CD4-positive, alpha-beta T cell treated with Interleukin-4 for 1 hour (primary cell): Measurements from ENCODE around the gene RBMS2.
"Not testable (repeated sequence)": the region's sequence is repeated elsewhere in the genome, so short reads cannot be mapped to it uniquely, and the experiment has no call there.

Experiments used
- DNase-seq, 2 donors: peaks; one replicate each; pipeline ENCODE4 v3.0.0-alpha.2; 2020 to 2022

RBMS2 gene

DNA sequence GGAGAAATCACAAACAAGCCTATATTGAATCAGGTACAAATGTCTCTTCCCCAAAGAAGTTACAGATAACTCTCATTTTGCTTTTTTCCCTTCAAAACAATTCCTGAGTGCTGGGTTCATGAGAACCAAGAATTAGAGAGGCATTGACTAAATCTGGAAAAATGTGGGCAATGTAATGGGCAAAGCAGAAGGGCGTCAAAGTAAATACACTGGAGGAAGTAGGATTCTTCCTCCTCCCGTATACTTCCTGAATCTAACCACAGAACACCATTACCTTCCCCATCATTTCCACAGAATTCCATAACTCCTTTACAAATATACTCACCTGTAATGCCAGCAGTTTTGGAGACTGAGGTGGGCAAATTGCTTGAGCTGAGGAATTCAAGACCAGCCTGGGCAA lies 3.0 kb upstream of the RBMS2 start:
- no peak for DNase-seq

DNA sequence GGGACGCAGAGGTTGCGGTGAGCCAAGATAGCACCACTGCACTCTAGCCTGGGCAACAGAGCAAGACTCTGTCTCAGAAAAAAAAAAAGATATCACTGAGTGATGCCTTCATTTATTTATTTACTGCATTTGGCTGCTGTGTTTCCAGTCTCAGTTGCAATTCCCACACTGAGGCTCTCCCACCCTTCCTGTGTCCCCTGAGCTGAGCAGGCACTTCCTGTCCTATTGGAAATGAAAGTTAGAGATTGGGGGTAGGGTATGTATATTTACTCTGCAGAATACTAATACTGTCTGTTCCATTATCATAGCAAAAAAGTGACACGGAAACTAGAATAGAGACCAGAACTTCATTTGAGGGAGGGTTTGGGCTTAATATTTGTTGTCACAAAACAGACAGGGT lies 1.6 kb upstream of the RBMS2 start:
- DNase-seq: no peak

DNA sequence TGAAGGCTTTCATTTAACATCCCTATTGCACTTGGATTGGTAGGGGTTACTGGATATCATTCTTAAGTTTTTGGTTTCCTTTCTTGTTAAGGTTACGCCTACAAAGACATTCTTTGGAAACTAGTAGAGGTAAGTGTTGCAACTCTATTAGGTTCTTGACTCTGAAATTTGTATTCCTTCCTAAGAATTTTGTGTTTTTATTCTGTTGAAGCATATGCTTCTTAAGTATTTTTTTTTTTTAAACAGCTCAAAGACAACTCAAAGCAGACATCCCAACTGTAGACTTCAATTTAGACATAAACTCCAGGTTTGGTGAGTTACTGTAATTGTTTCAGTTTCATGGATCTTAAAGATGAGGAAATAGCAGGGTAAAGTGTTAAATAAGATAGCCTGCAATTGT lies 1.1 kb upstream of the RBMS2 start:
- DNase-seq: peak in 1 of 2 donors; percentile 5

DNA sequence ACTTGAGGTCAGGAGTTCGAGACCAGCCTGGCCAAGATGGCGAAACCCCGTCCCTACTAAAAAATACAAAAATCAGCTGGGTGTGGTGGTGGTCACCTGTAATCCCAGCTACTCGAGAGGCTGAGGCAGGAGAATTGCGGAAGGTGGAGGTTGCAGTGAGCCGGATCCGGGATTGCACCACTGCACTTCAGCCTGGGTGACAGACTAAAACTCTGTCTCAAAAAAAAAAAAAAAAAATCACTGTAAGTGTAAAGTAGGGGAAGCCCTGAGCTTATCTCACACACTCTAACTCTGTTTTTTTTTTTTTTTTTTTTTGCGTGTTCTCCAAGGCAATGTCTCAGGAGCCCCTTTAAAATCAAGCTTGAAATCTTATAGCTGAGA lies 421 bp upstream of the RBMS2 start:
- peak in 1 of 2 donors; percentile 13 for DNase-seq

DNA sequence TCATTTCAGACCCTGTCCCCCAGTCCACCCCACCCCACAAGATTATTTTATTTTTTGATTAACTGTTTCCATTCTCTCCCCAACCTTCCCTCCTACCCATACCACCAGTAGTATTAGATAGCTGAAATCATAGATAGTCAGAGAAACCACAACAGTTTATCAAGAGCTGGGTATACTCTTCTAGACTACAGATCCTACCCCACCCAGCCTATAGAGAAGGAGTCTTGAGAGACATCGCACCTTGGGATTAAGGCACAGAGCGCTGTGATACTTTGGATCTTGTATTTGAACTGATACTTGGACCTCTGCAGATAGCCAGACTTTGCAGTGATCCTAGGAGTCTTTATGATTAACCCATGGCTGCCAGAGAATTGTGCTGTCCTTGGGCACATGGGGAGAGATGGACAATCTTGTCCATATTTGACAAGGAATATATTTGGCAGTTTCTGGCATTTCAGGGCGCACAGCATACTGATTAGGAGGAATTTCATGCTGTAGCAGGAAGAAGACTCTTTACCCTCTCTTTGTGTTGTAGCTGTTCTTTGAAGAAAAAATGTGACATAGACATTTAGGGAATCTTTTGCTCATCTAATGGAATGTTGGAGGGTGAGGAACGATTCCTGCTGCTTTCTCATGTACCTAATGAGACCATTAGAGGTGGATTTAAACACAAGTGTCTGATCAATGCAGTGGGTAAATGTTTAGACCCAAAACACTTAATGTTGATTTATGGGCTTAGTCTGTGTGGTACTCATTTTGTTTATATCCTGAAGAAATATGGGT lies 982 bp downstream of the RBMS2 start:
- DNase-seq: no peak

DNA sequence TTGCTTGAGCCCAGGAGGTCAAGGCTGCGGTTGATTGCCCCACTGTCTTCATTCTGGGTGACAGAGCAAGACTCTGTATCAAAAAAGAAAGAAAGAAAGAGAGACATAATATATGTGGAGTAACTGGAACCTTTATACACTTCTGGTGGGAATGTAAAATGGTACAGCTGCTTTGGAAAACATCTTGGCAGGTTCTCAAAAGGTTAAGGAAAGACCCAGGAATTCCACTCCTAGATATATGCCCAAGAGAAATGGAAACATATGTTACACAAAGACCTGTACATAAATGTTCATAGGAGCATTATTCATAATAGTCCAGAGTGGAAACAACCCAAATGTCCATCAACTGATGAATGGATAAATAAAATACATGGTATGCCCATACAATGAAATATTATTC lies 7.2 kb downstream of the RBMS2 start:
- no peak for DNase-seq

DNA sequence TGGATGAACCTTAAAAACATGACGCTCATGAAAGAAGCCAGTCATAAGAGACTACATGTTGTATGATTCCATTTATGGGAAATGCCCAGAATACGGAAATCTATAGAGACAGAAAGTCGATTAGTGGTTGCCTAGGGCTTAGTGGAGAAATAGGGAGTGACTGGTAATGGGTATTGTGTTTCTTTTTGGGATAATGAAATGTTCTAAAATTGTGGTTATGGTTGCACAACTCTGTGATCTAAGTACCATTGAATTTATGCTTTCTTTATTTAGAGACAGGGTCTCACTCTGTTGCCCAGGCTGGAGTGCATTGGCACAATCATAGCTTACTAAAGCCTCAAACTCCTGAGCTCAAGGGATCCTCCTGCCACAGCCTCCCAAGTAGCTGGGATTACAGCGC lies 8.0 kb downstream of the RBMS2 start:
- DNase-seq: no peak

DNA sequence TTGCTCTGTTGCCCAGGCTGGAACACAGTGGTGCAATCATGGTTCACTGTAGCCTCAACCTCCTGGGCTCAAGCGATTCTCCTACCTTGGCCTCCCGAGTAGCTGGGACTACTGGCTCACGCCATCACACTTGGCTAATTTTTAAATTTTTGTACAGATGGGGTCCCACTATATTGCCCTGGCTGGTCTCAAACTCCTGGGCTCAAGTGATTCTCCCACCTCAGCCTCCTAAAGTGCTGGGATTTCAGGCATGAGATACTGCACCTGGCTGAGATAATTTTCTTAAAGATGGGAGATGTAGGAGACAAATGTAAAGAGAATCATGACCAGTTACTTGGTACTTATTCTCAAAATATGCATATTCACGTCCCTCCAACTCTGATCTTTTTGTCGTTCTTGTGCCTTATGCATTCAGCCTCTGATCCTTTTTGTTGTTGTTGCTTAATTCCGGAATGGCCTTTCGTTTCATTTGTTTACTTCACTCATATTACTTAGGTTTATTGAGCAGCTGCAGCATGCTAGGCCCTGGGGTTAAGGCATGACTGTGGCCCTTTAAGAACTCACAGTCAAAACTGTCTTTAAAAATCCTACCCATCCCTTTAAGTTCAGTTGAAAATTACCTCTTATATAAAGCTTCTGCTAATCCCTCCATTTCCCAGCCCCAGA lies 8.9 kb downstream of the RBMS2 start:
- DNase-seq: no peak

DNA sequence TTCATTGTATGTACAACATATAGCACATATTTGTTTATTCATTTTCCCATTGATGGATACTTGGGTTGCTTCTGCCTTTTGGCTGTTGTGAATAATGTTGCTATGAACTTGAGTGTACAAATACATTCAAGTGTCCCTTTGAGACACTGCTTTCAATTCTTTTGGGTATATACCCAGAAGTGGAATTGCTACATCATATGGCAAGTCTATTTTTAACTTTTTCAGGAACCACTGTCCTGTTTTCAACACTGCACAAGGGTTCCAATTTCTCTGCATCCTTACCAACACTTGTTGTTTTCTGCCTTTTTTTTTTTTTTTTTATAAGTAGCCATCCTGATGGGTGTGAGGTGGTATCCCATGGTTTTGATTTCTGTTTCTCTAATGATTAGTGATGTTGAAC lies 15.9 kb downstream of the RBMS2 start:
- DNase-seq: no peak

DNA sequence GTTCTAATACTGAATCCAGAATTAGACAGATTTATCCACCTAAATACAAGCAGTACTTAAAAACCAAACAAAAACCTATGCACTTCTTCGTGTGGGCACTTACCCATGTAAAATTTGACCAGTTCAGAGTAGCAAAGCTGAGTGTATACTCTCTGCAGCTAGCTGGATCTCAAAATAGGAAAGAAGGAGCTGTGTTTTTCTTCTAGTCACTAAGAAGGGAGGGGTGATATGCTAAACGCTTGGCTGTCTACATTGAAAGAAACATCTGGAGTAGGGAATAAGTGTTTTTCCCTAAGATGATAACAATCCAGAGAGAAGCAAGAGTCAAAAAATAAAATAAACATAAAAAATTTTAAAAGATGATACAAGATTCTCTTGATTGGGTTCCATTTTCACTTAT lies 20.0 kb downstream of the RBMS2 start:
- no peak for DNase-seq

DNA sequence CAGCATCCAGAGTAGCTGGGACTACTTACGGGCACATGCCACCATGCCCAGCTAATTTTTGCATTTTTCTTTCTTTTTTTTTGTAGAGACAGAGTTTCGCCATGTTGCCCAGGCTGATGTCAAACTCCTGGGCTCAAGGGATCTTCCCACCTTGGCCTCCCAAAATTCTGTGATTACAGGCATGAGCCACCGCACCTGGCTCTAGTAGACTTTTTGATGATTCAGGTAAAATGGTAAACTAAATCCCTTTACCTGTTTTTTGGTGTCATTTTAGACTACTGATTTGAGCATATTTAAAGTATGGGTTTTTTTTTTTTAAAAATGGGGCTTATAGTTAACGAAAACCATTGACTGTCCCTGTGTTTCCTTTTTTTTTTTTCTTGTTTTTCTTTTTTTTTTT lies 20.5 kb downstream of the RBMS2 start:
- DNase-seq: no peak

DNA sequence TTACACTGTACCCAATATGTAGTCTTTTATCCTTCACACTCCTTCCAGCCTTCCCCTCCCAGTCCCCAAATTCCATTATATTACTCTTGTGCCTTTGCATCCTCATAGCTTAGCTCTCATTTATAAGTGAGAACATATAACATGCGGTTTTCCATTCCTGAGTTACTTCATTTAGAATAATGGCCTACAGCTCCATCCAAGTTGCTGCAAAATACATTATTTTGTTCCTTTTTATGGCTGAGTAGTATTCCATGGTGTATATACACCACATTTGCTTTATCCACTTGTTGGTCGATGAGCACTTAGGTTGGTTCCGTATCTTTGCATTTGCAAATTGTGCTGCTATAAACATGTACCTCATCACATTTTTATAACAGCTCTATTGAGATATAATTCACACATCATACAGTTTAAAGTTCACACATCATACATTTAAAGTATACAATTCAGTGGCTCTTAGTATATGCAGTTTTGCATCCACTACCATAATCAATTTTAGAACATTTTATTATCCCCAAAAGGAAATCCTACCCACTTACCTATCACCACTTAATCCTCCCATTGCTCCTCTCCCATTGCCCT lies 23.5 kb downstream of the RBMS2 start:
- DNase-seq: no peak

DNA sequence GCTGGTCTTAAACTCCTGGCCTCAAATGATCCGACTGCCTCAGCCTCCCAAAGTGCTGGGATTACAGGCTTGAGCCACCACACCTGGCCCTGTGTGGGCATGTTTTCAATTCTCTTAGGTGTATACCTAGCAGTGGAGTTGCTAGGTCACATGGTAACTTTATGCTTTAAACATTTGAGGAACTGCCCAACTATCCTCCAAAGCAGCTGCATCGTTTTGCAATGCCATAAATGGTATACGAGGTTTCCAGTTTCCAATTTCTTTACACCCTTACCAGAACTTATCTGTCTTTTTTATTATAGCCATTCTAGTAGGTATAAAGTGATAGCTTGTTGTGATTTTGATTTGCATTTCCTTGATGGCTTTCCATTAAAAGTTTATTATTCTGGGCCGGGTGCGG lies 25.1 kb downstream of the RBMS2 start:
- no peak for DNase-seq

DNA sequence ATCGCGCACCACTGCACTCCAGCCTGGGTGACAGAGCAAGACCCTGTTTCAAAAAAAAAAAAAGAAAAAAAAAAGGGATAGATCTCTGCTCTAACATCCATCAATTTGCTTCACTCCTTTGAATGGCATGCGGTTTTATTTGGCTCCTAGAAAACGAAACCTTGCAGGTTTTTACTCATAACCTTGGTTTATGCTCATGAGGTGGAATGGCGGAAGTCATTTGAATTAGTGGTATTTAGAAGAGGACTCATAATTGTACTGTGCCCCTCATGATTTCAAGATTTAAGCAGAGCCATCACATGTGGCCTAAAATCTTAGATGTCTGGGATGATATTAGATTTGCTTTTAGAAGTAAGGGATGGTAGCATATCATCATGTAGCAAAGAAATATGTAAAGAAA lies 29.4 kb downstream of the RBMS2 start:
- DNase-seq: no peak

DNA sequence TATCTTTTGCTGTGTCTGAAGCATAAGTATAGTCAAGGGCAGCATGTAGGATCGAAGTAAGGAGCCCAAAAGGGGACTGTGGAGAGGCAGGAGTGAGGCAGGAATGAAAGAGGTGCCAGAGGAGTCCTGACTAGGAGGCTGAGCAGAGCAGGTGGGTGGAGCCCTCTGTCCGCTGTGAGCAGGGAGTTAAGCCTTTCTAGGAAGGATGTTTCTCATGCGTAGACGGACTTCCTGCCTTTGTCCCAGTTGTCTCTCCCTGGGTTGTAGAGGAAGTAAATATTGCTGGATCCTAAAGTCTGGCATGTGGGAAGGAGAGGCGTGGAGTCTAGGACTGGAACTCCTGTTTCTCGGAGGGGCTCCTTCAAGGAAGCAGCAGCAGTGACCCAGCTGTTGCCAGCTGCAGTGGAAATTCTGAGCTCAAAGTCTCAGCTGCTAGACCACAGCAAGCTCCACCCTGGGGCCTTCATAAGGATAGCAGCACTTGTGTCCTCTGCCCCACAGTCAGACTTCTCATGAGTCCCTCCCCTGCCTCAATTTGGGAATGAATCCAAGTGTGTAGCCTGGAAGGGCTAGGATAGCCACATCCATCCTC lies 44.0 kb downstream of the RBMS2 start:
- DNase-seq: no peak

DNA sequence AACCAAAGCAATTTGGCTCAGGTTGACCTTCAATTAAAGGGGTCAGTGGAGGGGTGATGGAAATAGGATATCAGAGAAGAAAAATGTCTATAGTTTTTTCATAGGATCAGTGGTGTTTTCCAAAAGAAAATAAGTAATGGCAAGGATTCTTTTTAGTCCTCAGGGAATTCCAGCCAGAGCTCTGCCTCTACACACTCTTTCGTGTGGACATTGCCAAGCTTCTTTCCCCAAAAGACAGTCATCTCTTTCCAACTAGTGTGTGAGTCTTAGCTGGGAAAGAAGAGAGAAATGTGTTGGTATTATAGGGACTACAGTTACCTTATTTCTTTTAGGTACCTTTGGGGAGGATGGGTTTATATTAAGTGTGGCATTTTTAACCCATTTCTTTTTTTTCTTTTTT lies 46.5 kb downstream of the RBMS2 start:
- no peak for DNase-seq

DNA sequence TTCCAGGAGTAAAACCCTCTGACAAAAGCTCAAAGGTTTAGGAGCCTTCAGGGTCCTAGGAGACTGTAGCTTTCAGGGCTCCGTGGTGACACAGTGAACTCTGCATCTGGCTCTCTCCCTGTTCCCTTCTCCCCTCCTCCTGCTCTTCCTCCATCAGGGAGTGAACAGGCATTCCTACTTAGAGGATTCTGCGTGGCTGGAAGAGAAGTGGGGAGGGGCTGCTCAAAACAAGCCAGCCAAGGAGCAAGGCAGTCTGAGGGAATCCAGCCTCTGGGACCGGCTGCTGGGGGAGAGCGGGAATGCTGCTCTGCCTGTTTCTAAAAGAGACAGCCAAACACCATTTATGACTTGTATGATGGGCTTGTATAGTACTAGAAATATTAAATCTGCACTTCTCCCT lies 49.5 kb downstream of the RBMS2 start:
- DNase-seq: no peak

DNA sequence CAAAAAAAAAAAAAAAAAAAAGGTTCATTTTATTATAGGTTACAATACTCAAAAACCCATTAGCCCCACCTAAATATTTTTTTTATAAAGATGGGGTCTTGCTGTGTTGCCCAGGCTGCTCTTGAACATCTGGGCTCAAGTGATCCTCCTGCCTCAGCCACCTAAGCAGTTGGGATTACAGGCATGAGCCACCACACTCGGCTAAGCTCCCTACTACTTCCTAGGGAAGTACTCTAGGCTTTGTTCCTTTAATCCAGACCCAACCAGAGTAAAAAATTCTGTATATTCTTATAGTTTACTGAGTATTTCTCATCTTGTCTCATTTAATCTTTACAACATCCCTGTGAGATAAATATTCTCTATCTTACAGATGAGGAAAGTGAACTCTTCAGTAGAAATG lies 50.7 kb downstream of the RBMS2 start:
- no peak for DNase-seq

DNA sequence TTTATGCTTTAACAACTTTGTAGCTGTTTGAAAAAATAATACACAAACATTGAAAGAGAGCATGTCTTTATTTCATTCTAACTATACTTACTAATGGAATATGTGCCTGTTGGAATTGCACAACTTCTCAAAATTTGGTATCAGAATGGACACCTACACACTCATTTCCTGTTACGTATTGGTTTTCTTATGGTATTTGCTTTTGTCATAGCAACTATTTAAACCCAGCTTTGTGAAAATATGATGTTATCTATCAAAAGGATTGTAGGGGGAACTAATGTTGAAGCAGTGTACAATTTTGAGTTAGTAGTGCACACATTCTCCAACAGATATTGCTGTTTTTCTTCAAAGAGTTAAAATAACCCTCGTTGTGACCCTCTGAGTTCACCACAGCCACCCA lies 52.6 kb downstream of the RBMS2 start:
- no peak for DNase-seq

DNA sequence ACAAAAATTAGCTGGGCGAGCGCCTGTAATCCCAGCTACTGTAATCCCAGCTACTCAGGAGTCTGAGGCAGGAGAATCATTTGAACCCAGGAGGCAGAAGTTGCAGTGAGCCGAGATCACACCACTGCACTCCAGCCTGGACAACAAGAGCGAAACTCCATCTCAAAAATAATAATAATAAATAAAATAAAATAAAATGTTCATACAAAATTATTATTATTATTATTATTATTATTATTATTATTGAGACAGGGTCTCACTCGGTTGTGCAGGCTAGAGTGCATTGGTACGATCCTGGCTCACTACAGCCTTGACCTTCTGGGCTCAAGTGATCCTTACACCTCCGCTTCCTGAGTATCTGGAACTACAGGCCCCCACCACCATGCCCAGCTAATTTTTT lies 55.6 kb downstream of the RBMS2 start:
- not testable (repeated sequence) for DNase-seq

DNA sequence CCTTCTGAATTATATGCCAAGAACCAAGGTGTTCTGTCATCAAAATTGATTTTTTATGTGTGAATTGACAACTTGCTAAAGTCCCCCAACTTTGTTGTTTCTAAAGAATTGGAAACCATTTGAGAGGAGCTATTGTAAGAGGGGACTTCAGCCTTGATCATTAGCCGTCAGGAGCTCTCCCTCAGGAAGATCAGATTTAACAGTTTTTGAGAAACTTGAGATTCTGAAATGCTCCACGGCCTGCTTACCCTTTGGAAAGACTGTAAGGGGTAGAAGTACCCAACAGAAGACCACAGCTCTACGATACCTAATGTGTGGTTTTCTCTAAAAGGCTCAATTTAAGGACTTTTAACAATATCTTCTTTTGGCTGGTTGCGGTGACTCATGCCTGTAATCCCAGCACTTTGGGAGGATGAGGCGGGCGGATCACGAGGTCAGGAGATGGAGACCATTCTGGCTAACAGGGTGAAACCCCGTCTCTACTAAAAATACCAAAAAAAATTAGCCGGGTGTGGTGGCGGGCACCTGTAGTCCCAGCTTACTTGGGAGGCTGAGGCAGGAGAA lies 57.4 kb downstream of the RBMS2 start:
- DNase-seq: no peak

DNA sequence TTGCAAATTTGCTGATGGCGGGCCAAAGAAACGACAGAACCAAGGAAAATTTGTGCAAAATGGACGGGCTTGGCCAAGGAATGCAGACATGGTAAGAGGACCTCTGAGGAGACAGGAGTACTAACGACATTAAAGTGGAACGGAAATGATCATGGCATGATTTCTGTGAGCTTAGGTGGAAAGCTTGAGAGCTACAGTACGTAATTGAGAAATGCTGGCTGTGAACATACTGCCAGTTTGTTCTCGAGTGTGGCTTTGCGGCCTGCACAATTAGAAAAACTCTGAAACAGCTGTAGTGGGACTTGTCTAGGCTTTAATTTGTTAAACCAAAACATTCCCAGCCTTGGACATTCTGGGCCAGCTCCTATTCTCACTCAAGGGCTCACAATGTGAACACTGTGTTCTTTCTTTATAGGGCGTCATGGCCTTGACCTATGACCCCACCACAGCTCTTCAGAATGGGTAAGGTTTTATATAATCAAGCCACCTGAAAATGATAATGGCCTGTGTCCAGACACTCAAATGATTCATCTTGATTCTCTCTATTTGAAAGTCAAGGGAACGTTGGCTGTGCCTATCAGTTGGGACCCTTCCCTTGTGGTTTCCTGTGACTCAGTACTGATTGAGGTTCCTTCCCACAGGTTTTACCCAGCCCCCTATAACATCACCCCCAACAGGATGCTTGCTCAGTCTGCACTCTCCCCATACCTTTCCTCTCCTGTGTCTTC lies 60.0 kb downstream of the RBMS2 start:
- DNase-seq: peak in 1 of 2 donors; percentile 42

DNA sequence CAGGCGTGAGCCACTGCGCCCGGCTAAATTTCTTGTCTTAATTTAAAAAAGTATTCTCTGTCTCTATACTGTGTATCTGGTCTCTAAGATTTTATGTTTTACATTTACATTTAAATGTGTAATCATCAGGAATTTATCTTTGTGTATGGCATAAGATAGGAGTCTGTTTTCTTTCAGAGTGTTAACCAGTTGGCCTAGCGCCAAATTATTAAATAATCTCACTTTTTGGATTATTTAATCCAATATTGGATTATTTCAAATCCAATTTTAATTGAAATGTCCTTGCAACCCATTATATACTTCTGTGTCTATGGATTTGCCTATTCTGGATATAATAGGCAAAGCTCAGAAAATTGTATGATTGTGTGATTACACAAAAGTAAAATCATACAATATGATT lies 63.5 kb downstream of the RBMS2 start:
- DNase-seq: no peak
